ENCODE data around the gene FLVCR2. TPM values are rescaled to one million over a fixed set of nuclear protein-coding genes. Genes with fewer than 3 reads are reported as not detected.
A peak's percentile ranks its signal among the peaks of the same experiment; 100 is the strongest.

FLVCR2 gene
- total RNA-seq, 1 donor from 2014 or later = 3.2 TPM

DNA sequence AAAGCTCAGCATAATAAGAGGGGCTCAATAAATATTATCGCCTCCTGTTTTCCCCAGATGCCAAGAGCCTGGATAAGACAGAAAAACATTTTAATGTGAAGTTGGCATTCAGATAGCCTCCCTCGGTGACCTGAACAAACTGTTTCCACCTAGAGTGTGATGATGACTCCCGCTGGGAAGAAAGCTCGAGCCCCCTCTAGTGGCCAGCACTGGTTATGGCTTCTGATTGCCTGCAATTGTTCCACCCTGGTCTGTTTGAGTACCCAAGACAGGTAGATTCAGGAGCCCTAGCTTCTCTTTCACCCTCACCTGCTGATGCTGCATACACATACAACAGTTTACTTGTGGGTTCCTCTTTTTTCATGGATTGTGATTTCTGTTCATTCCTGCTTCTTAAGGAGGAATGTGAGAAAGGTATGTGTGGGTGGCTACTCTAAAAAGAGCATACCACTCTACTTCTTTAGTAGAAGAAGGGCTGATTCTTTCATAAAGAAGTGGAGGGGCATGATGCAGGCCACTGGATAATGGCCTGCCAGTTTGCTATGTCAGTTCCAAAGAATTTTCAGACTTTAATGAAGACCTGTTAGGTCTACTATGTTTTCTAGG lies 75.8 kb downstream of the FLVCR2 start:
- no peak overlapping the region for H3K27ac ChIP-seq (replicated peaks)
- H3K36me3 ChIP-seq = peaks cover 37% of the 10 kb centered on the region
- TF ChIP-seq, protein P1, sequence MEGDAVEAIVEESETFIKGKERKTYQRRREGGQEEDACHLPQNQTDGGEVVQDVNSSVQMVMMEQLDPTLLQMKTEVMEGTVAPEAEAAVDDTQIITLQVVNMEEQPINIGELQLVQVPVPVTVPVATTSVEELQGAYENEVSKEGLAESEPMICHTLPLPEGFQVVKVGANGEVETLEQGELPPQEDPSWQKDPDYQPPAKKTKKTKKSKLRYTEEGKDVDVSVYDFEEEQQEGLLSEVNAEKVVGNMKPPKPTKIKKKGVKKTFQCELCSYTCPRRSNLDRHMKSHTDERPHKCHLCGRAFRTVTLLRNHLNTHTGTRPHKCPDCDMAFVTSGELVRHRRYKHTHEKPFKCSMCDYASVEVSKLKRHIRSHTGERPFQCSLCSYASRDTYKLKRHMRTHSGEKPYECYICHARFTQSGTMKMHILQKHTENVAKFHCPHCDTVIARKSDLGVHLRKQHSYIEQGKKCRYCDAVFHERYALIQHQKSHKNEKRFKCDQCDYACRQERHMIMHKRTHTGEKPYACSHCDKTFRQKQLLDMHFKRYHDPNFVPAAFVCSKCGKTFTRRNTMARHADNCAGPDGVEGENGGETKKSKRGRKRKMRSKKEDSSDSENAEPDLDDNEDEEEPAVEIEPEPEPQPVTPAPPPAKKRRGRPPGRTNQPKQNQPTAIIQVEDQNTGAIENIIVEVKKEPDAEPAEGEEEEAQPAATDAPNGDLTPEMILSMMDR (IDR thresholded peaks at IDR 0.05; ENCODE audit: borderline replicate concordance) = peak; percentile 99
- DNase-seq = peak; percentile 78
- H3K4me3 ChIP-seq = no peak overlapping the region
- H3K9me3 ChIP-seq (replicated peaks) = no peaks in the 10 kb centered on the region
- peaks cover 5% of the 10 kb centered on the region for H3K4me1 ChIP-seq
- intact Hi-C loops (cut with micrococcal nuclease) = loop anchor here (2.0 kb wide), 1 partner anchor 75 kb away; the partner anchor contains the start of gene FLVCR2
- no peaks in the 10 kb centered on the region for H3K27me3 ChIP-seq (ENCODE audit: low read depth)

DNA sequence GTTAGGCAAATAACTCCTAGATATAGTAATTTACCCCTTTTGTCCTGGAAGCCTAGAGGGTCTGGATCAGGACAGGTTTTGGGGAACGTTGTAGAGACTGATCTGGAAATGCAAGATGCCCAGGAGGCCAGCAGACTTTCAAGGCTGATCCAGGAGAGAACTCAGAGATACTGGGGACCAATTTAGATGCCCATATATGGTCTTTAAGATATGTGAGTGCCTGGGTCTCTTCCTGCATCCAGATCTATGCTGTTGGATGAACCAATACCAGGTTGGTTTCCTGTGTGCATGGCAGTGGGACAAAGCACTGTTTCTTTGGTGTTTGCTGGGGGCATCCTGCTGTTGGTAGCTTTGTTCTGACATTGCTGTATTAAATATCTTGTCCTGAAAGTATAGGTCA lies 76.8 kb downstream of the FLVCR2 start:
- no peaks in the 10 kb centered on the region for H3K27me3 ChIP-seq (ENCODE audit: low read depth)
- peaks cover 30% of the 10 kb centered on the region for H3K36me3 ChIP-seq
- TF ChIP-seq, protein P1 (IDR thresholded peaks at IDR 0.05; ENCODE audit: borderline replicate concordance) = no peak
- no peak overlapping the region for H3K27ac ChIP-seq (replicated peaks)
- intact Hi-C loops (cut with micrococcal nuclease) = loop anchor here (2.0 kb wide), 1 partner anchor 76 kb away; the partner anchor contains the start of gene FLVCR2
- no peaks in the 10 kb centered on the region for H3K9me3 ChIP-seq (replicated peaks)
- no peak overlapping the region for H3K4me3 ChIP-seq
- no peak for DNase-seq
- peaks cover 10% of the 10 kb centered on the region for H3K4me1 ChIP-seq

DNA sequence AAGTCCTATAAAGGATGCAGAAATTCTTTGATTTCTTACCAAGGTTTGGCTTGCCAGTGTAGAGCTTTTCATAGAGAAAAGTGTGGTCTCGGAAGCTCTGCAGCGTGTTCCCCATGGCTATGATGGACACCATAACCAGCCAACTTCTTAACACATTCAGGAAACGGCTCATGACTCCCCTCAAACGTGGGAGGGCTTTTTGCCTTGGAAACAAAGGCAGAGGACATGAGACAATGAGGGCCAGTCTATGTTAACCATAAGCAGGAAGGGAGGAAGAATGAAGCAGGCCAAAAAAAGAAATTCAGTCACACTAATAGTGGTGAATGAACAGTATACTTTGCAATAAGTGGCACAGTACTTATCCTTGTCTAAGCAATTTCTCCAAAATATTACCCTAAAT lies 78.9 kb downstream of the FLVCR2 start:
- TF ChIP-seq, protein P1 (IDR thresholded peaks at IDR 0.05; ENCODE audit: borderline replicate concordance) = no peak
- intact Hi-C loops (cut with micrococcal nuclease) = no loop called here
- peaks cover 9% of the 10 kb centered on the region for H3K36me3 ChIP-seq
- no peaks in the 10 kb centered on the region for H3K27me3 ChIP-seq (ENCODE audit: low read depth)
- no peak overlapping the region for H3K27ac ChIP-seq (replicated peaks)
- no peak overlapping the region for H3K4me3 ChIP-seq
- DNase-seq = no peak
- peaks cover 27% of the 10 kb centered on the region for H3K4me1 ChIP-seq
- no peaks in the 10 kb centered on the region for H3K9me3 ChIP-seq (replicated peaks)

DNA sequence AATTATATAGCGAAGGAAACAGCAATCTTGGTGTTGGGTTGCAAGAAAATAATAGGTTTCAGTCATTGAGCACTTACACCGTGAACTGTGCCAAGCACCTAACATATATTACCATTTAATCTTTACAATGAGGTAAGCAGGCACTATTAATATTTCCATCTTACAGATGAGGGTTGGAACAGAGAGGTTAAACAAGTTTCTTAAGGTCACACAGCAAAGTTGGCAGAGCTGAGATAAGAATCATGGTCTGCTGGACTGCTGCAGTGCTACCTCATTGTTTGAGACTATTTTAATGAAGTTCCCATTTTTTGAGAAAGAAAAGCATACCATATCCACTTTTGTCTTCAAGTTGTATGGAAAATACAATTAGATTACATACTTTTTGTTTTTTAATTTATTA lies 80.5 kb downstream of the FLVCR2 start:
- TF ChIP-seq, protein P1 (IDR thresholded peaks at IDR 0.05; ENCODE audit: borderline replicate concordance) = no peak

DNA sequence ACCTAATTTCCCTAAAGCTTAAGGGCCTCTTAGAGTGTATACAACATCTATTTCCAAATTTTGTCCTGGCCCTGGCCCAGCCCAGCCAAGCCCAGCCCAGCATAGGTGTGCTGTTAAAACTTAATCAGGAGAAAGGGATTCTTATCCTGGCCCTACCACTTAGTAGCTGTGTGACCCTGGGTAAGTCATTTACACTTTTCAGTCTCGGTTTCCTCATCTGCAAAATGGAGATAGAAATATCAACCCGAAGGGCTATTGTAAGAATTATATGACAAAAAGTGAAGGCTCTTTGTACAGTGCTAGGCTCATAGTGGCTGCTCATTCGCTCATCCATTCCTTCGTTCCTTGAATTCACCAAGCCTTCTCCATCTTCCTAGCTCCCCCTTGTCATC lies 81.8 kb downstream of the FLVCR2 start:
- Histone ChIP-seq H3K9me3 (replicated peaks) (no peaks in the 10 kb centered on the region), H3K4me3 (peak overlapping the region; percentile 91), H3K4me1 (peaks cover 27% of the 10 kb centered on the region), H3K27me3 (ENCODE audit: low read depth) (no peaks in the 10 kb centered on the region), H3K36me3 (peaks cover 20% of the 10 kb centered on the region), H3K27ac (replicated peaks) (peak overlapping the region; percentile 85)
- intact Hi-C loops (cut with micrococcal nuclease) = no loop called here
- DNase-seq = no peak
- TF ChIP-seq, protein P1 (IDR thresholded peaks at IDR 0.05; ENCODE audit: borderline replicate concordance) = no peak

More for the DNA sequence above, 80.5 kb downstream of the FLVCR2 start:
- Histone ChIP-seq H3K27me3 (ENCODE audit: low read depth) (no peaks in the 10 kb centered on the region), H3K4me3 (no peak overlapping the region), H3K4me1 (peaks cover 28% of the 10 kb centered on the region), H3K27ac (replicated peaks) (no peak overlapping the region), H3K9me3 (replicated peaks) (no peaks in the 10 kb centered on the region), H3K36me3 (peaks cover 13% of the 10 kb centered on the region)
- intact Hi-C loops (cut with micrococcal nuclease) = no loop called here
- no peak for DNase-seq
